Peyer's patch (tissue), 4 donors: ENCODE measurements around the gene TK1. TPM values are rescaled to one million over a fixed set of nuclear protein-coding genes. Genes with fewer than 3 reads are reported as not detected.
"Not testable (repeated sequence)": the region's sequence is repeated elsewhere in the genome, so short reads cannot be mapped to it uniquely, and the experiment has no call there.

Experiments used
- DNase-seq, 3 donors: peaks; one replicate each; pipeline ENCODE4 v3.0.0-alpha.2; 2017 to 2019
- H3K27ac ChIP-seq, 4 donors: fragments of 200-600 bp; sonication (generic); one replicate each; pipeline ENCODE4 v1.5.1; 2016 to 2019
- H3K27me3 ChIP-seq, 2 donors: fragments of 200-600 bp; sonication (generic); one replicate each; pipeline ENCODE4 v1.5.1; 2019
- H3K36me3 ChIP-seq, 3 donors: fragments of 200-600 bp; sonication (generic); one replicate each; pipeline ENCODE4 v1.5.1; 2016 to 2019
- H3K4me1 ChIP-seq, 4 donors: fragments of 200-600 bp; sonication (generic); one replicate each; pipeline ENCODE4 v1.5.1; 2016 to 2019
- H3K4me3 ChIP-seq, 4 donors: fragments of 200-600 bp; sonication (generic); 1 replicate in 3 of 4; 2 replicates in 1 of 4; pipeline ENCODE4 v1.5.1; 2016 to 2019; ENCODE audit warnings: mild to moderate bottlenecking in 1 of 4
- H3K9me3 ChIP-seq, 4 donors: fragments of 200-600 bp; sonication (generic); one replicate each; pipeline ENCODE4 v1.5.1; 2016 to 2019; ENCODE audit warnings: mild to moderate bottlenecking in 1 of 4
- CTCF ChIP-seq, 6 experiments: fragments of 450-650 bp in 4 of 6; fragments of 200-600 bp in 2 of 6; sonication (generic) in 1 of 6; IDR thresholded peaks; one replicate each; pipeline ENCODE4 v1.5.1; 2017 to 2019; ENCODE audit warnings: antibody characterized with exemption in 6 of 6, mild to moderate bottlenecking in 3 of 6, moderate library complexity in 1 of 6
- POLR2A ChIP-seq, 2 donors: fragments of 450-650 bp; IDR thresholded peaks; one replicate each; pipeline ENCODE4 v1.5.1; 2017; ENCODE audit warnings: antibody characterized with exemption in 2 of 2, mild to moderate bottlenecking in 2 of 2, moderate library complexity in 2 of 2
- total RNA-seq, 4 donors: library from RNA; depleted of rRNA; stranded (reverse); fragments of >200 nt; gene quantifications; one replicate each; pipeline ENCODE4 v1.1.0, GENCODE V29; 2016

The TK1 gene
- total RNA-seq, 4 donors from 2014 or later = 6.2 to 46.2 (median 10.1) TPM

GRCh38 chr17:78172249-78173051 lies 14.4 kb downstream of the TK1 start:
- Histone ChIP-seq H3K27ac (peak overlapping the region; percentile 79 to 97 (median 88)), H3K27me3 (no peaks in the 10 kb centered on the region), H3K36me3 (peaks cover 0 to 16% (median 0%) of the 10 kb centered on the region in 3 donors), H3K9me3 (no peaks in the 10 kb centered on the region), H3K4me3 (no peak overlapping the region), H3K4me1 (peaks cover 9 to 84% (median 62%) of the 10 kb centered on the region in 4 donors)
- no peak for TF ChIP-seq CTCF (IDR thresholded peaks at IDR 0.05)
- peak in 1 of 2 donors; percentile 11 for TF ChIP-seq POLR2A (IDR thresholded peaks at IDR 0.05)
- DNase-seq = peak; percentile 80 to 89 (median 83)

- H3K9me3 ChIP-seq, H3K4me3 ChIP-seq, DNase-seq, H3K27me3 ChIP-seq: not testable (repeated sequence)
- peak overlapping the region; percentile 79 to 97 (median 88) for H3K27ac ChIP-seq
- peaks cover 0 to 16% (median 0%) of the 10 kb centered on the region in 3 donors for H3K36me3 ChIP-seq
- H3K4me1 ChIP-seq = peaks cover 9 to 80% (median 58%) of the 10 kb centered on the region in 4 donors
Observed at GRCh38 chr17:78171591-78172248, 15.1 kb downstream of the TK1 start.

- peaks cover 0 to 16% (median 0%) of the 10 kb centered on the region in 3 donors for H3K36me3 ChIP-seq
- H3K4me3 ChIP-seq = no peak overlapping the region
- no peaks in the 10 kb centered on the region for H3K27me3 ChIP-seq
- peaks cover 9 to 72% (median 52%) of the 10 kb centered on the region in 4 donors for H3K4me1 ChIP-seq
- H3K27ac ChIP-seq = peak overlapping the region; percentile 79 to 97 (median 88)
- TF ChIP-seq CTCF (IDR thresholded peaks at IDR 0.05) (no peak), POLR2A (IDR thresholded peaks at IDR 0.05) (no peak)
- no peaks in the 10 kb centered on the region for H3K9me3 ChIP-seq
- DNase-seq = no peak
Observed at GRCh38 chr17:78170692-78171590, 15.9 kb downstream of the TK1 start.

GRCh38 chr17:78168903-78169793 lies 17.7 kb downstream of the TK1 start:
- Histone ChIP-seq H3K27me3 (no peaks in the 10 kb centered on the region), H3K4me3 (peak overlapping the region; percentile 88 to 98 (median 92)), H3K27ac (peak overlapping the region; percentile 91 to 97 (median 95)), H3K4me1 (peaks cover 7 to 54% (median 39%) of the 10 kb centered on the region in 4 donors), H3K9me3 (no peaks in the 10 kb centered on the region), H3K36me3 (peaks cover 0 to 16% (median 0%) of the 10 kb centered on the region in 3 donors)
- DNase-seq = peak; percentile 55 to 85 (median 85)
- TF ChIP-seq CTCF (IDR thresholded peaks at IDR 0.05) = no peak
- TF ChIP-seq POLR2A (IDR thresholded peaks at IDR 0.05) = no peak

GRCh38 chr17:78168242-78168902 lies 18.5 kb downstream of the TK1 start, which contains the start of gene SYNGR2:
TSS of gene SYNGR2 (plus strand) at chr17:78168581. CDS start at chr17:78168617, 36 bp downstream.
- Histone ChIP-seq H3K27me3 (no peaks in the 10 kb centered on the region), H3K27ac (peak within 1 kb of the TSS; percentile 91 to 97 (median 95)), H3K4me3 (peak within 1 kb of the TSS; percentile 88 to 98 (median 92)), H3K9me3 (no peaks in the 10 kb centered on the region), H3K4me1 (peaks cover 0 to 47% (median 32%) of the 10 kb centered on the region in 4 donors), H3K36me3 (peaks cover 0 to 16% (median 0%) of the 10 kb centered on the region in 3 donors)
- TF ChIP-seq POLR2A (IDR thresholded peaks at IDR 0.05) = peak; percentile 80 to 94
- peak in 2 of 6 experiments; percentile 14 to 20 for TF ChIP-seq CTCF (IDR thresholded peaks at IDR 0.05)
- DNase-seq = peak; percentile 88 to 94 (median 93)
